C4-2B (cell line): Measurements from ENCODE around the gene LRCH3.

Source experiments
- ZFX ChIP-seq: fragments of 450-650 bp; IDR thresholded peaks from 2 replicates; pipeline ENCODE4 v1.6.1; 2017
- TF ChIP-seq, protein P1 (sequence below): fragments of 450-650 bp; conservative IDR thresholded peaks from 2 replicates; pipeline ENCODE4 v1.5.1; 2017; ENCODE audit warnings: mild to moderate bottlenecking

DNA sequence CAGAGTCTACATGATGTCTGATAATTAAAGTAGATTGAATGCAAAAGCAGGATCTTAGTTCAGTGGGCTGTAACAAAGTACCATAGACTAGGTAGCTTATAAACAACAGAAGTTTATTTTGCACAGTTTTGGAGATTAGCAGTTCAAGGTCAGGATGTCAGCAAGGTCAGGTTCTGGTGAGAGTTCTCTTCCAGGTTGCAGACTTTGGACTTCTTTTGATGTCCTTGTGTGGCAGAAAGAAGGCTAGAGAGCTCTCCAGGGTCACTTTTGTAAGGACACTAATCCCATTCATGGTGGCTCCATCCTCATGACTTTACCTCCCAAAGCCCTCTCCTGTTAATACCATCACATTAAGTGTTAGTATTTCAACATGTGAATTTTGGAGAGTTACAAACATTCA lies 29.3 kb upstream of the LRCH3 start:
- TF ChIP-seq, protein P1, sequence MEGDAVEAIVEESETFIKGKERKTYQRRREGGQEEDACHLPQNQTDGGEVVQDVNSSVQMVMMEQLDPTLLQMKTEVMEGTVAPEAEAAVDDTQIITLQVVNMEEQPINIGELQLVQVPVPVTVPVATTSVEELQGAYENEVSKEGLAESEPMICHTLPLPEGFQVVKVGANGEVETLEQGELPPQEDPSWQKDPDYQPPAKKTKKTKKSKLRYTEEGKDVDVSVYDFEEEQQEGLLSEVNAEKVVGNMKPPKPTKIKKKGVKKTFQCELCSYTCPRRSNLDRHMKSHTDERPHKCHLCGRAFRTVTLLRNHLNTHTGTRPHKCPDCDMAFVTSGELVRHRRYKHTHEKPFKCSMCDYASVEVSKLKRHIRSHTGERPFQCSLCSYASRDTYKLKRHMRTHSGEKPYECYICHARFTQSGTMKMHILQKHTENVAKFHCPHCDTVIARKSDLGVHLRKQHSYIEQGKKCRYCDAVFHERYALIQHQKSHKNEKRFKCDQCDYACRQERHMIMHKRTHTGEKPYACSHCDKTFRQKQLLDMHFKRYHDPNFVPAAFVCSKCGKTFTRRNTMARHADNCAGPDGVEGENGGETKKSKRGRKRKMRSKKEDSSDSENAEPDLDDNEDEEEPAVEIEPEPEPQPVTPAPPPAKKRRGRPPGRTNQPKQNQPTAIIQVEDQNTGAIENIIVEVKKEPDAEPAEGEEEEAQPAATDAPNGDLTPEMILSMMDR = no peak
- TF ChIP-seq ZFX = no peak
